ENCODE measurements around the gene TNNT1. TPM values are rescaled to one million over a fixed set of nuclear protein-coding genes. Genes with fewer than 3 reads are reported as not detected.
A peak's percentile ranks its signal among the peaks of the same experiment; 100 is the strongest.

Gene TNNT1
- total RNA-seq, 1 donor from 2014 or later = 74.1 TPM

DNA sequence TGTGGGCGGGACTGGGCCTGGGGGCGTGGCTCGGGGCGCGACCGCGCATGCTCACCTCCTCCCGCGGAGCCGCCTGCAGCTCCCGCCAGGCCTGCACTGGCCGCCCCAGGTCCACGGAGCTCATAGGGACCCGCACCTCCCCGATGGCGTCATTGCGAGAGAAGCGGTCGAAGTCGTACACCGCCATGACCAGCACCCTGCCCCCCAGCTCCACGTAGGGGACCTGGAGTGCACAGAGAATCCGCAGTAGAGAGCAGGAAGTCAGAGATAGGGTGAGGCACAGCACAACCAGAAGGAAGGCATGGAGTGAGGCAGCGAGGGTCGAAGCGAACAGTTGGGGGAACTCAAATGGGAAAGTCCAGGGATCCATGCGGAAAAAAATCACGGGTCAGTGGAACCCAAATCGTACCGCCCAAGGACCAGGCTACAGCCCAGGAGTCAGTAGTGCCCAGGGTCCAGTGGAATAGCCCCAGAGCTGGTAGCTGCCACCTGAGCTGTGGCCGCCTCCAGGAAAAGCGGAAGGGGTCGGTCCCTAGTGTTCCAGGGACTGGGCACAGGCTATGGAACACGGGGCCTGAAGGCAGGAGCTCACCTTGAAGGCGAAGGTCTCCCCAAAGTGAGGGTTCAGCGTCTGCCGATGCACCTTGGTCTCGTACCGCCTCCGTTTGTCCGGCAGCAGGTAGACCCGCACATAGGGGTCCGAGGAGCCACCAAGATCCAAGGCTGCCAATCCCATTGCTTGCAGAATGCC is 26.3 kb upstream of the TNNT1 start:
- Histone ChIP-seq H3K4me3 (no peak overlapping the region), H3K4me1 (peaks cover 6% of the 10 kb centered on the region), H3K27ac (no peak overlapping the region), H4K20me1 (ENCODE audit: low read depth) (peaks cover 8% of the 10 kb centered on the region), H3F3A (ENCODE audit: low read depth) (peaks cover 28% of the 10 kb centered on the region), H3K9me3 (ENCODE audit: low read depth) (no peaks in the 10 kb centered on the region), H3K36me3 (no peaks in the 10 kb centered on the region), H3K4me2 (no peak overlapping the region), H3K27me3 (peaks cover 84% of the 10 kb centered on the region), H2AFZ (replicated peaks) (no peak overlapping the region), H3K79me2 (ENCODE audit: low read depth) (no peaks in the 10 kb centered on the region), H3K9ac (no peak overlapping the region)
- H3K4me3 Mint-ChIP-seq = peak overlapping the region; percentile 58
- H3K27me3 Mint-ChIP-seq (ENCODE audit: insufficient read depth, low read depth) = peaks cover 45% of the 10 kb centered on the region
- H3K4me1 Mint-ChIP-seq = peaks cover 36% of the 10 kb centered on the region
- peaks cover 2% of the 10 kb centered on the region for H3K36me3 Mint-ChIP-seq
- TF ChIP-seq EZH2phosphoT487 (IDR thresholded peaks at IDR 0.05) = no peak
- no peak for TF ChIP-seq EZH2 (IDR thresholded peaks at IDR 0.05)
- TF ChIP-seq, protein P1, sequence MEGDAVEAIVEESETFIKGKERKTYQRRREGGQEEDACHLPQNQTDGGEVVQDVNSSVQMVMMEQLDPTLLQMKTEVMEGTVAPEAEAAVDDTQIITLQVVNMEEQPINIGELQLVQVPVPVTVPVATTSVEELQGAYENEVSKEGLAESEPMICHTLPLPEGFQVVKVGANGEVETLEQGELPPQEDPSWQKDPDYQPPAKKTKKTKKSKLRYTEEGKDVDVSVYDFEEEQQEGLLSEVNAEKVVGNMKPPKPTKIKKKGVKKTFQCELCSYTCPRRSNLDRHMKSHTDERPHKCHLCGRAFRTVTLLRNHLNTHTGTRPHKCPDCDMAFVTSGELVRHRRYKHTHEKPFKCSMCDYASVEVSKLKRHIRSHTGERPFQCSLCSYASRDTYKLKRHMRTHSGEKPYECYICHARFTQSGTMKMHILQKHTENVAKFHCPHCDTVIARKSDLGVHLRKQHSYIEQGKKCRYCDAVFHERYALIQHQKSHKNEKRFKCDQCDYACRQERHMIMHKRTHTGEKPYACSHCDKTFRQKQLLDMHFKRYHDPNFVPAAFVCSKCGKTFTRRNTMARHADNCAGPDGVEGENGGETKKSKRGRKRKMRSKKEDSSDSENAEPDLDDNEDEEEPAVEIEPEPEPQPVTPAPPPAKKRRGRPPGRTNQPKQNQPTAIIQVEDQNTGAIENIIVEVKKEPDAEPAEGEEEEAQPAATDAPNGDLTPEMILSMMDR (IDR thresholded peaks at IDR 0.05) = no peak
- H3K9me3 Mint-ChIP-seq = peaks cover 11% of the 10 kb centered on the region
- DNase-seq (ENCODE audit: low spot score) = no peak
- no peak overlapping the region for H3K27ac Mint-ChIP-seq

DNA sequence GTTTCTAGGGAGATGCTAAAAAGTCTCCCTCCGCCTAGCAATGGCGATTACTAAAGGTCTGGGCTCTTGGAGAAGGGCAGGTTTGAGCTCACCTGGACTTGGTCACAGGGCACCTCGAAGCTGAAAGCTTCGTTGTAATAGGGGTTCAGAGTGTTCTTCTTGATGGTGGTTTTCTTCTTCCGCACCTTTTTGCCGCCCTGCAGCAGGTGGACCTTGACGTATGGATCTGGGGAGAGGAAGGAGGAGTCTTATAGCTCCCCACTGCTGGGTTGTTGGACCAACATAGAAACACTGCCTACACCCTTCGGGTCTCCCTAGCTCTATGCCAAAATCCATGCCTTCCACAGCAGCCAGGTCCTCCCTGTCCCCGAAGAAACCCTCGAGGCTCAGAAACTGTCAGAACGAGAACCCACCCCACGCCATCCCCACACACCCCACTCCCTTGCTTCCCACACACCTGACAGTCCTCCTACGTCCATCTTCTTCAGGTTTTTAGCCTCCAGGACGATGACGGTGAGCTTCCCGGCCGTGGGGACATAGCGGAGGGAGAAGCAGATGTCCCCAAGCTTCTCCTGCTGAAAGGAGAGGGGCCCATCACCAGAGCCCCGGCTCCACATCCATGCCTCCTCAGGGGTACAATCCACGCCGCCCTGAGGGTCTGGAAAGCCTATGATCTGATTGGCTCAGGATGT is 25.6 kb upstream of the TNNT1 start:
- H4K20me1 ChIP-seq (ENCODE audit: low read depth) = peaks cover 2% of the 10 kb centered on the region
- no peak overlapping the region for H2AFZ ChIP-seq (replicated peaks)
- Mint-ChIP-seq H3K36me3 (peaks cover 2% of the 10 kb centered on the region), H3K27me3 (ENCODE audit: insufficient read depth, low read depth) (peaks cover 48% of the 10 kb centered on the region), H3K4me1 (peaks cover 32% of the 10 kb centered on the region), H3K4me3 (peak overlapping the region; percentile 84), H3K27ac (no peak overlapping the region), H3K9me3 (peaks cover 11% of the 10 kb centered on the region)
- H3K27ac ChIP-seq = no peak overlapping the region
- H3K79me2 ChIP-seq (ENCODE audit: low read depth) = no peaks in the 10 kb centered on the region
- H3K9me3 ChIP-seq (ENCODE audit: low read depth) = no peaks in the 10 kb centered on the region
- H3K4me1 ChIP-seq = peaks cover 2% of the 10 kb centered on the region
- no peaks in the 10 kb centered on the region for H3K36me3 ChIP-seq
- DNase-seq (ENCODE audit: low spot score) = no peak
- no peak overlapping the region for H3K9ac ChIP-seq
- peaks cover 84% of the 10 kb centered on the region for H3K27me3 ChIP-seq
- H3F3A ChIP-seq (ENCODE audit: low read depth) = peaks cover 25% of the 10 kb centered on the region
- TF ChIP-seq EZH2phosphoT487 (IDR thresholded peaks at IDR 0.05) (no peak), EZH2 (IDR thresholded peaks at IDR 0.05) (no peak)
- TF ChIP-seq, protein P1 (IDR thresholded peaks at IDR 0.05) = no peak
- peak overlapping the region; percentile 92 for H3K4me2 ChIP-seq
- H3K4me3 ChIP-seq = peak overlapping the region; percentile 64

DNA sequence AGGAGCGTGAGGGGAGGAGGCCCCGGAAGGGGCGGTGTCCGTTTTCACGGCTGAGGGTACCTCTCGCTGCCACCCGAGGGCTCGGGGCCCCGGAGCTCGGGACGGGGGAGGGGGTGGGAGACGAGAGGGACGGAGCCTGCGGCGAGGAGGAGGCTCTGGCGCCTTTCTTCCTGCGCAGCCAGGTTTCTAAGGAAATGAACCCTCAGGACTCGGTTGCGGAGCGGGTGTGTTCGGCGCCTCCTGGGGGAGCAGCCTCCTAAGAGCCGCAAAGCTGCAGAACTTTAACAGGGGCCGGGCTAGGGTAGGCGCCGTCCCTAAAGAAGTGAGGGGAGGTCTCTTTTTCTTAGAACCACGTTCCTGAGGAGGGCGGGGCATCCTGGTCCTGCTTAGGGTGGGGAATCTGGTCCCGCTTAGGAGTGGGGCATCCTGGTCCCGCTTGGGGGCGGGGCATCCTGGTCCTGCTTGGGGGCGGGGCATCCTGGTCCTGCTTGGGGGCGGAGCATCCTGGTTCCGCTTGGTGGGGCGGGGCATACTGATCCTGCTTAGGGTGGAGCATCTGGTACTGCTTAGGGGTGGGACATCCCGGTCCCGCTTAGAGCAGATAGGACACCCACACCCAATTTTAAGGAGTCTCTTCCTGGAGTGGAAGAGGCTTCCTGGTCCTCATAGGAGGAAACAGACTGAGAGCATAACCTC is 24.9 kb upstream of the TNNT1 start:
- H3K4me2 ChIP-seq = peak overlapping the region; percentile 92
- Mint-ChIP-seq H3K27ac (no peak overlapping the region), H3K4me3 (peak overlapping the region; percentile 84), H3K36me3 (peaks cover 2% of the 10 kb centered on the region), H3K4me1 (peaks cover 31% of the 10 kb centered on the region), H3K27me3 (ENCODE audit: insufficient read depth, low read depth) (peaks cover 49% of the 10 kb centered on the region), H3K9me3 (peaks cover 11% of the 10 kb centered on the region)
- DNase-seq (ENCODE audit: low spot score) = peak; percentile 89
- no peak overlapping the region for H3K9ac ChIP-seq
- H3K4me1 ChIP-seq = no peaks in the 10 kb centered on the region
- H3K27ac ChIP-seq = no peak overlapping the region
- peak overlapping the region; percentile 81 for H2AFZ ChIP-seq (replicated peaks)
- no peaks in the 10 kb centered on the region for H4K20me1 ChIP-seq (ENCODE audit: low read depth)
- H3K36me3 ChIP-seq = no peaks in the 10 kb centered on the region
- TF ChIP-seq, protein P1 (IDR thresholded peaks at IDR 0.05) = peak; percentile 6
- no peak for TF ChIP-seq EZH2phosphoT487 (IDR thresholded peaks at IDR 0.05)
- H3K9me3 ChIP-seq (ENCODE audit: low read depth) = no peaks in the 10 kb centered on the region
- H3K4me3 ChIP-seq = peak overlapping the region; percentile 64
- peaks cover 85% of the 10 kb centered on the region for H3K27me3 ChIP-seq
- H3K79me2 ChIP-seq (ENCODE audit: low read depth) = no peaks in the 10 kb centered on the region
- peaks cover 23% of the 10 kb centered on the region for H3F3A ChIP-seq (ENCODE audit: low read depth)
